Endothelial cell of umbilical vein (primary cell): ENCODE data around the gene GPR137.

Experiments
- GATA2 ChIP-seq: IDR thresholded peaks from 2 replicates; pipeline ENCODE4 v1.7.0; 2011; ENCODE audit warnings: low read depth, mild to moderate bottlenecking, moderate library complexity, mixed read lengths, low read length; ENCODE audit not compliant: insufficient read length, insufficient read depth
- MYC ChIP-seq: IDR thresholded peaks from one replicate; pipeline ENCODE4 v1.6.1; 2011; ENCODE audit warnings: mild to moderate bottlenecking, low read depth, low read length
- POLR2A ChIP-seq: IDR thresholded peaks from 2 replicates; pipeline ENCODE4 v1.6.1; 2012; ENCODE audit warnings: low read depth, mild to moderate bottlenecking, control low read depth, low read length
- TF ChIP-seq, protein P1 (sequence below), 2 donors: IDR thresholded peaks; 1 replicate in 1 of 2; 2 replicates in 1 of 2; pipeline ENCODE4 v1.5.1; 2011; ENCODE audit warnings: low read length in 2 of 2, mild to moderate bottlenecking in 2 of 2, moderate library complexity in 2 of 2, control low read depth in 1 of 2, inconsistent platforms in 1 of 2, low read depth in 1 of 2; ENCODE audit not compliant: insufficient read depth in 1 of 2; ENCODE audit errors: extremely low read depth in 1 of 2

GRCh38 chr11:64290352-64291261 lies 5.0 kb downstream of the GPR137 start:
- TF ChIP-seq GATA2: no peak
- TF ChIP-seq, protein P1, sequence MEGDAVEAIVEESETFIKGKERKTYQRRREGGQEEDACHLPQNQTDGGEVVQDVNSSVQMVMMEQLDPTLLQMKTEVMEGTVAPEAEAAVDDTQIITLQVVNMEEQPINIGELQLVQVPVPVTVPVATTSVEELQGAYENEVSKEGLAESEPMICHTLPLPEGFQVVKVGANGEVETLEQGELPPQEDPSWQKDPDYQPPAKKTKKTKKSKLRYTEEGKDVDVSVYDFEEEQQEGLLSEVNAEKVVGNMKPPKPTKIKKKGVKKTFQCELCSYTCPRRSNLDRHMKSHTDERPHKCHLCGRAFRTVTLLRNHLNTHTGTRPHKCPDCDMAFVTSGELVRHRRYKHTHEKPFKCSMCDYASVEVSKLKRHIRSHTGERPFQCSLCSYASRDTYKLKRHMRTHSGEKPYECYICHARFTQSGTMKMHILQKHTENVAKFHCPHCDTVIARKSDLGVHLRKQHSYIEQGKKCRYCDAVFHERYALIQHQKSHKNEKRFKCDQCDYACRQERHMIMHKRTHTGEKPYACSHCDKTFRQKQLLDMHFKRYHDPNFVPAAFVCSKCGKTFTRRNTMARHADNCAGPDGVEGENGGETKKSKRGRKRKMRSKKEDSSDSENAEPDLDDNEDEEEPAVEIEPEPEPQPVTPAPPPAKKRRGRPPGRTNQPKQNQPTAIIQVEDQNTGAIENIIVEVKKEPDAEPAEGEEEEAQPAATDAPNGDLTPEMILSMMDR (IDR thresholded peaks at IDR 0.05; ENCODE audit: extremely low read depth in 1 of 2, insufficient read depth in 1 of 2, low read depth in 1 of 2, low read length in 2 of 2): no peak
- TF ChIP-seq MYC: no peak
- no peak for TF ChIP-seq POLR2A
